K562 (cell line): ENCODE measurements around the gene PDLIM4. TPM values are rescaled to one million over a fixed set of nuclear protein-coding genes. Genes with fewer than 3 reads are reported as not detected.

ENCODE experiments used
- JUND ChIP-seq, 2 experiments: IDR thresholded peaks; 2 replicates in 1 of 2; 3 replicates in 1 of 2; pipeline ENCODE4 v1.6.1; 2011; ENCODE audit warnings: borderline replicate concordance in 2 of 2, low read depth in 2 of 2, low read length in 2 of 2, improper control_type of control experiment in 1 of 2, missing biosample characterization in 1 of 2, missing genetic modification characterization in 1 of 2, missing genetic modification reagents in 1 of 2
- KDM5B ChIP-seq: fragments of 200-600 bp; sonication (generic); IDR thresholded peaks from 2 replicates; pipeline ENCODE4 v1.6.1; 2012; ENCODE audit warnings: low read depth, mild to moderate bottlenecking, moderate library complexity, low read length, control low read depth, inconsistent platforms; ENCODE audit not compliant: insufficient replicate concordance
- NFRKB ChIP-seq: fragments of 450-650 bp; IDR thresholded peaks from 2 replicates; pipeline ENCODE4 v1.6.1; 2016; ENCODE audit warnings: low read depth
- RBM17 ChIP-seq: fragments of 200-400 bp; formaldehyde crosslinking; IDR thresholded peaks from 2 replicates; pipeline ENCODE4 v1.6.1; 2017; ENCODE audit warnings: low read depth, mild to moderate bottlenecking, low read length, borderline replicate concordance
- SIN3B ChIP-seq: fragments of 450-650 bp; IDR thresholded peaks from 2 replicates; pipeline ENCODE4 v1.6.1; 2017; ENCODE audit warnings: low read depth, mild to moderate bottlenecking, moderate library complexity
- ZNF445 ChIP-seq: fragments of 250-450 bp; sonication (Bioruptor Pico); IDR thresholded peaks from 2 replicates; pipeline ENCODE4 v1.4.0; 2020; ENCODE audit warnings: low read depth, mild to moderate bottlenecking, moderate library complexity
- ZNF695 ChIP-seq: fragments of 450-650 bp; formaldehyde crosslinking; IDR thresholded peaks from 2 replicates; pipeline ENCODE4 v1.4.0; 2020; ENCODE audit warnings: mild to moderate bottlenecking, moderate library complexity
- polyA plus RNA-seq, 8 experiments: library from polyadenylated mRNA; depleted of rRNA in 4 of 8; stranded (reverse) in 5 of 8; unstranded in 3 of 8; fragments of >200 nt; fragmentation: Nextera tagmentation in 2 of 8; fragmentation: Illumina TruSeq in 1 of 8; extraction: Ambion mirVana in 2 of 8; extraction: Trizol in 1 of 8; gene quantifications; 2 replicates each; pipeline versions ENCODE4 v1.2.1 to v1.2.3, GENCODE V29; 2011 to 2014; ENCODE audit warnings: inconsistent platforms in 1 of 8, missing spikeins in 1 of 8
- total RNA-seq, 7 experiments: library from RNA; depleted of rRNA in 6 of 7; stranded (reverse); fragments of >200 nt in 6 of 7; fragmentation: Illumina TruSeq in 2 of 7; extraction: Trizol in 2 of 7; gene quantifications; 2 replicates each; pipeline versions ENCODE4 v1.2.1 to v1.2.3, GENCODE V29; 2011 to 2021; ENCODE audit warnings: low replicate concordance in 1 of 7

Gene PDLIM4
- total and polyA plus RNA-seq, 9 of the 15 experiments (the other 6 are each of a cell fraction or from before 2014, with no cell fraction given): 0.28 to 32.8 (median 13.1) TPM

- TF ChIP-seq NFRKB: no peak
- TF ChIP-seq JUND (IDR thresholded peaks at IDR 0.05; ENCODE audit: borderline replicate concordance, low read depth, low read length): peak; percentile 84
- no peak; the same call in 2 of the 3 replicates for TF ChIP-seq JUND (tag; IDR thresholded peaks at IDR 0.05; ENCODE audit: borderline replicate concordance, low read depth, low read length)
- TF ChIP-seq KDM5B: no peak
- no peak for TF ChIP-seq ZNF695 (CRISPR knock-in tag)
- TF ChIP-seq RBM17: no peak
- no peak for TF ChIP-seq SIN3B
- no peak for TF ChIP-seq ZNF445 (CRISPR knock-in tag)
These were observed 3.4 kb downstream of the PDLIM4 start (continued) for GRCh38 chr5:132260714-132261551.
